ENCODE data around the gene CD81. TPM values are rescaled to one million over a fixed set of nuclear protein-coding genes. Genes with fewer than 3 reads are reported as not detected.
"Not testable (repeated sequence)": the region's sequence is repeated elsewhere in the genome, so short reads cannot be mapped to it uniquely, and the experiment has no call there.

The CD81 gene
- total RNA-seq, 1 experiment from 2014 or later = 134 TPM

DNA sequence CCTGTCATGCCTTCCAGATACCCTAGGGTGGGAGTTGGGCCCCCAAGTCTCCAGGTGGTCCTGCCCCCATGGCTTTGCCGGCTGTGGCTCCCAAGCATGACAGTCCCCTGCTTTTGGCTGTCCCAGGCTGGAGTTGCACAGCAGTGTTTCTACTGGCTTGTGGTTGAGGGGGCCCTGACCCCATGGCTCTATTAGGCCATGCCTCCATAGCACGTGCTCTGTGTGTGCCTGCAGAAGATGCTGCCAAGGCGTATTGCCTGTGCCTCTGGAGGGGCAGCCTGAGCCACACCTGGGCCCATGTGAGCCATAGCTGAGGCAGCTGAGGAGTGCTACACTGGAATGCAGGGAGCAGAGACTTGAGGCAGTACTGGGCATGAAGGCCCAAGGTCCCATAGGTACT is 25.4 kb upstream of the CD81 start:
- no peak for DNase-seq (ENCODE audit: low read depth)
- in situ Hi-C loops (cut with HindIII; ENCODE audit: low pct_unique_long_range_greater_than_20kb, low sequenced_read_pairs) = no loop called here

DNA sequence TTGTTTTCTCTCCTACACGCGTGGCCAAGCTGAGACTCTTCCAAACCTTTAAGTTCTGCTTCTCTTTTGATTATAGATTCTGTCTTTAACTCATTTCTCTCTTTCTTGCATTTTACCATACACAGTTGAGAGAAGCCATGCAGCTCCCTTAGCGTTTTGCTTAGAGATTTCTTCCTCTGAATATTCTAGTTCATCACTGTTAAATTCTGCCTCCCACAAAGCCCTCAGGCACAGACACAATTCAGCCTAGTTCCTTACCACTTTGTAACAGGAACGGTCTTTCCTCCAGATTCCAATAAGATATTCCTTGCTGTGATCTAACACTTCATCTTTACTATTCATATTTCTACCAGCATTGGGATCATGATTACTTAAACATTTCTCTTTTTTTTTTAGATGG is 24.7 kb upstream of the CD81 start:
- in situ Hi-C loops (cut with HindIII; ENCODE audit: low pct_unique_long_range_greater_than_20kb, low sequenced_read_pairs) = no loop called here
- DNase-seq (ENCODE audit: low read depth) = no peak

DNA sequence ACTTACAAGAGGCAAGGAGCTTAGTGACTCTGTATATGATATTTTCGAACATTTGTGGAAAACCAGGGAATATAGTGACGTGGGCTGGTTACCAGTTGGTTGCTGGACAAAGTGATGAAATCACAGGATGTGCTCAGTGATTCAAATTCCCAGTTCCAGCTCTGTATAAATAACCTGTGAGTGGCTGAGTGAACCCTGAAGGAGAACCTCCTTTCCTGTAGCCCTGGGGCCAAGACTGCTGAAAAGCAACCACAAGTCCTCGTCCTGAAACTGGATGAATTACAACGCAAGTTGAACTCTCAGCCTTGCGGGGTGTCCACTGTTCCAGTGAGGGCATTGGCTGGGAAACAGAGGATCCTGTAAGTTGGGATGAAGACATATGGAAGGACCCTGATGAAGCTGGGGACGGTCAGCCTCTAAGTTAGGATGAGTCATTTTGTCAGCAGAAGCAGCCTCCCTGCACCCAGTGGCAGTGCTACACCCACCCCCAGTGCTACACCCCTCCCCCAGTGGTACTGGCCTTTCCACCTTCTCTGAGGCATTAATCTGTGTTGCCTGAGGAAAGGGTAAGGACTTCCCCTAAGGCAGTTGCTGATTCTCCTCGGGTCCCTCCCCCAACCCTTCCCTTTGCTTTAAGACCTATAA is 22.0 kb upstream of the CD81 start:
- in situ Hi-C loops (cut with HindIII; ENCODE audit: low pct_unique_long_range_greater_than_20kb, low sequenced_read_pairs) = no loop called here
- no peak for DNase-seq (ENCODE audit: low read depth)

DNA sequence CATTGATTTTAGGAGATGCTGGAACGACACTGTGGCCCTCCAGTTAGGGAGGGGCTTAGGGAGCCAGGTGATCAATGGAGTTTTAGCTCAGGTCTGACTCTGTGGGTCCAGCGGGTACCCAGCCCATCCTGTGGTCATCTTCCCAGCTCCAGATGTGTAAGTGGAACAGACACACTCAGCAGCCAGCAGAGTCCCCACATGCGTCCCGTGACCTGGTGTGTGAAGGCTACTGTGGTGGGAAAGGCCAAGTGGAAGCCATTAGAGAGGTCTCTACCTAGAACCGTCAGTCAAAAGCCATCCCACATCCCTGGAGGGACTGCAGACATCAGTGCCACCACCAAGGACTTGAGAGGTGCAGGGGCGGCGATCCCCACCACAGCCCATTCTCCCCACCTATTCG is 19.9 kb upstream of the CD81 start:
- no peak for DNase-seq (ENCODE audit: low read depth)
- in situ Hi-C loops (cut with HindIII; ENCODE audit: low pct_unique_long_range_greater_than_20kb, low sequenced_read_pairs) = no loop called here

DNA sequence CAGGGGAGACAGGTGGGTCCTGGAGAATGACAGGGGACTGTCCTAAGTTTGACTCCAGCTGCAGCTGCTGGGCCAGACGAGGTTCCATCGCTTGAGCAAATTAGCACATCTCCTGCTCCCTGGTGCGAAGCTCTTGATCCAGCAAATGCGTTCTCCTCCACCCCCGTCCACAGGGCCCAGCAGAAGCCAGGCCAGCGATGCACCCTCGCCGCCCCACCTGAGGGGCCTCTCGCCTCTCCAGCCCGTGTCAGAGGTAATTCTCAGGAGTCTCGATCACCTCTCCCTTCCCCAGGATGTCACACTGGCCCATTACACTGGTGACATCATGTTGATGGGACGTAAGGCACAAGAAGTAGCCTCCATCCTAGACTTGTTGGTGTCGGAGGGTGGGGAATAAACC is 19.5 kb upstream of the CD81 start:
- DNase-seq (ENCODE audit: low read depth); in situ Hi-C loops (cut with HindIII; ENCODE audit: low pct_unique_long_range_greater_than_20kb, low sequenced_read_pairs): not testable (repeated sequence)

DNA sequence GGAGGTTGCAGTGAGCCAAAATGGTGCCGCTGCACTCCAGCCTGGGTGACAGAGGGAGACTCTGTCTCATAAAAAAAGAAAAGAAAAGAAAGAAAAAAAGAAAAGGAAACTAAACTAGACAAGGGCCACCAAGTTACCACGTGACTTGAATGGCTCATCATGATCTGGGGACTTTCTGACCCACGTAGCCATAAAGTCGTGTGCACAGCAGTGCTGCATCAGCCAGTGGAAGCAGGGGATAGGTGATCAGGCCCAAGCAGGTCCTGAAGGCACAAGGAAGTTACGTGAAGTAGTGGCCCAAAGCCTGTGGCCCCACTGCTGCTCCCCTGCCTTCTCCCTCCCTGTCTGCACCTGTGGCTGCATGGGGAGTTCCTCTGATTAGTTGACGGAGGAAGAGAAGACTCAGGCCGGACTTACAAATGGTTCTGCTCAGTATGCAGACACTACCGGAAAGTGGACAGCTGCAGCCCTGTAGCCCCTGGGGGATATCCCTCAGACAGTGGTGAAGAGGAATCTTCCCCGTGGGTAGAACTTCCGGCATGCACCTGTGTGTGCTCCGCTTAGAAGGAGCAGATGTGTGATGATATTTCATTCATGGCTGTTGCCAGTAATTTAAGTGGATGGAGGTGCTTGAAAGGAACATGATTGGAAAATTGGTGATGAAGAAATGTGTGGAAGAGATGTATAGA is 18.2 kb upstream of the CD81 start:
- in situ Hi-C loops (cut with HindIII; ENCODE audit: low pct_unique_long_range_greater_than_20kb, low sequenced_read_pairs) = no loop called here
- DNase-seq (ENCODE audit: low read depth) = no peak

DNA sequence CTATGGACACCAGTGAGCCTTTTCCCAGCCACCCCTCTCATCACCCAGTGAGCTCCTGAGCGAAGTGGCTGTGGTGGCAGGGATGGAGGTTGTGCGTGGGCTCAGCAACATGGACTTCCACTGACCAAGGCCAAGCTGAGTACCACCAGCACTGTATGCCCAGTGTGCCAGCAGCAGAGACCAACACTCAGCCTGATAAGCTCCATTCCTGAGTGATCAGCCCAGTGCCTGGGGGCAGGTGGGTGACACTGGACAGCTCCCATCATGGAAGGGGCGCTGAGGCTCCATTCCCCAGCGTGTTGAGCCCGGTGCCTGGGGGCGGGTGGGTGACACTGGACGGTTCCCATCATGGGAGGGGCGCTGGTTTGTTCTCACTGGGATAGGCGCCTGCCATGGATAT is 17.6 kb upstream of the CD81 start:
- in situ Hi-C loops (cut with HindIII; ENCODE audit: low pct_unique_long_range_greater_than_20kb, low sequenced_read_pairs) = no loop called here
- no peak for DNase-seq (ENCODE audit: low read depth)

DNA sequence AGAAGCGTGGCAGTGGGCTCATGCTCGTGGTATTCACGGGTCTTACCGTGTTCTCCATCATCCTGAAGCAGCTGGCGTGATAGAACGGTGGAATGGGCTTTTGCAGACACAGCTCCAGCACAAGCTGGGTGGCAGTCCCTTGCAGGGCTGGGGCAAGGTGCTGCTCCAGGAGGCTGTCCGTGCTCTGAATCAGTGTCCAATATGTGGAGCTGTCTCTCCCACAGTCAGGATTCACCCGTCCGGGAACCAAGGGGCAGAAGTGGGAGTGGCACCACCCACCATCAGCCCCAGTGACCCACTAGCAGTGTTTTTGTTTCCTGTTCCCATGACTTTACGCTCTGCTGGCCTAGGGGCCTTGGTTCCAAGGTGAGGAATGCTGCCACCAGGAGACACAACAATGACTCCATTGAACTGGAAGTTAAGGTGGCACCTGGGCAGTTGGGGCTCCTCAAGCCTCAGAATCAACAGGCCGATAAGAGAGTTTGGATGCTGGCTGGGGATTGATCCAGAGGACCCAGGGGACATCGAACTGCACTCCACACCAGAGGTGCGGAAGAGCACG is 16.9 kb upstream of the CD81 start:
- in situ Hi-C loops (cut with HindIII; ENCODE audit: low pct_unique_long_range_greater_than_20kb, low sequenced_read_pairs) = no loop called here
- peak; percentile 14 for DNase-seq (ENCODE audit: low read depth)

DNA sequence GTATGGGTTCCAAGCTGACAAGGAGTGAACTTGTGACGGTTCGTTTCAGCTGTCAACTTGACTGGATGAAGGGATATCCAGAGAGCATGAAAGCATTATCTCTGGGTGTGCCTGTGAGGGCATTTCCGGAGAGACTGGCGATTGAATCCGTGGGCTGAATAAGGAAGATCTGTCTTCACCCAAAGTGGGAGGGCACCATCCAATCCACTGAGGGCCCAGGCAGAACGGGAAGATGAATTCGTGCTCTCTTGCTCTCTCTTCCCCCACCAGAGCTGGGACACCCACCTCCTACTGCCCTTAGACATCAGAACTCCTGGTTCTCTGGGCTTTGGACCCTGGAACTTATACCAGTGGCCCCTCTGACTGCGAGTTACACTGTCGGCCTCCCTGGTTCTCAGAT is 15.5 kb upstream of the CD81 start:
- DNase-seq (ENCODE audit: low read depth) = no peak
- in situ Hi-C loops (cut with HindIII; ENCODE audit: low pct_unique_long_range_greater_than_20kb, low sequenced_read_pairs) = no loop called here

DNA sequence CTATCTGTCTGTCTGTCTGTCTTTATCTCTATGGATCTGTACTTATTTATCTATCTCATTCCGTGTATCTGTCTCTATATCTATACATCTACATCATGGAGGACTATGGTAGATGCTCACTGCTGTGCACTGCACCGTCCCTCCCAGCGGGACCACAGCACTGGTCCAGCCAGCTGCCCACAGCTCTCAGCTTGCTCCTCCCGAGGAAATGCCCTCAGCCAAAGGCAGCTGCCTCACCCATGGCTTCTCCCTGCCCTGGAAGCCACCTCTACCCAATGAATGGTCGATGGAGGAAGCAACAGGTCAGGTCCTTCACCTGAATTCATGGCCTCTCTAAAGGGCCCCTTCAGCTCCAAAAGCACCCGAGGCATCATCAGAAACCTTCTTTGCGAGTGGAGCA is 14.7 kb upstream of the CD81 start:
- no peak for DNase-seq (ENCODE audit: low read depth)
- in situ Hi-C loops (cut with HindIII; ENCODE audit: low pct_unique_long_range_greater_than_20kb, low sequenced_read_pairs) = no loop called here

DNA sequence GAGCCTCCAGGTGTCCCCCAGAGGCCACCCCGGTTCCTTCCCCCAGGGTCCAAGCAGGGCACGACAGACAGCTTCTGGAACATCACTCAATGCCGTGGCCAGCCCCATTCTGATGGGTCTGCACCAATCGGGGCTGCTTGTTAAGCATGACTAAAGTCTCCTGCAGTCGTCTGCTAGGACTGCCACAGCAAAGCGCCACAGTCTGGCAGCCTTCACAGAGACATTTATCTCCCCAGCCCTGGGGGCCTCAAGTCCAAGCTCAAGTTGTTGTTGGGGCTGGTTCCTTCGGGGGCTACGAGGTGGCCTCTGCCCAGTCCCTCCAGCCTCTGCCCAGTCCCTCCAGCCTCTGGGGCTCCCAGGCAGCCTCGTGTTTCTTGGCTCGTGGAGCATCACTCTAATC is 14.0 kb upstream of the CD81 start:
- in situ Hi-C loops (cut with HindIII; ENCODE audit: low pct_unique_long_range_greater_than_20kb, low sequenced_read_pairs) = no loop called here
- DNase-seq (ENCODE audit: low read depth) = no peak

DNA sequence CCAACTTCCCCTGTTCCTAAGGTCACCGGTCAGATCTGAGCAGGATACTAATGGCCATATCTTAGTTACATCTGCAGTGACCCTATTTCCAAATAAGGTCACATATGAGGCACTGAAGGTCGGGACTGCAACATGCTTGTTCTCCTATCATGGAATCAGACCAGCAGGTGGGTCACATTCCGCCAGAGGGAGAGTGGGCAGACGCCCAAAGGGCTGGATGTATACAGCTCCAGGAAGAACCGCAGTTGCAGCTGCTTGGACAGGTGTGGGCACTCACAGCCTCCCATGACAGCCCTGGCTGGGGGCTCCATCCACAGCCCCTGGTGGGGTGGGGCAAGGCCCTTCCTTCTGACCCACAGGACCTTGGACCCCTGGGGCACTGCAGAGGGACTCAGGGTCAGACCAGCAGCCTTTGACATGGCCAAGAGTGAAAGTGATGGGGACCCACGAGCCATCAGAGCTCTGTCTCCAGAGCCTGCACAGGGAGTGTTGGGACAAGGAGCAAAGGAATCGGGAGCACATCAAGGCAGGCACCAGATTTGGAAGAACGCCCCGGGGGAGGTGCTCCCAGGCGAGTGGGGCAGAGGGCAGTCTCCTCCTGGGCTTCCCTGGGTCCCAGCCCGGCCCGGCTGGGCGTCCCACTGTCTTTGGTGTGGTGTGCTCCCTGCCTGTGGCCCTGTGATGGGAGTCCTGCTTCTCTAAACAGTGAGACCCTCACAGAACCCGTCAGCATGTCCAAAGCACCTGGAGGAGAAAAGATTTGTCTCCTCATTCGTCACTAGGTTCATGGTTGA is 13.3 kb upstream of the CD81 start:
- DNase-seq (ENCODE audit: low read depth) = no peak
- in situ Hi-C loops (cut with HindIII; ENCODE audit: low pct_unique_long_range_greater_than_20kb, low sequenced_read_pairs) = no loop called here

DNA sequence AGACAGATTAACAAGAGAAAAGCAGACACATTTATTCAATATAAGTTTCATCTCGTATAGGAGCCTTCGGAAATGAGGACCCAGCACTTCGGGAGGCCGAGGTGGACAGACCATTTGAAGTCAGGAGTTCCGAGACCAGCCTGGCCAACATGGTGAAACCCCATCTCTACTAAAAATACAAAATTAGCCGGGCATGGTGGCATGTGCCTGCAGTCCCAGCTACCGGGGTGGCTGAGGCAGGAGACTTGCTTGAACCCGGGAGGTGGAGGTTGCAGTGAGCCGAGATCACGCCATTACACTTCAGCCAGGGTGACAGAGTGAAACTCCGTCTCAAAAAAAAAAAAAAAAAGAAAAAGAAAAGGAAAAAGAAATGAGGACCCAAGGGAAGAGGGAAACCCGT is 12.7 kb upstream of the CD81 start:
- DNase-seq (ENCODE audit: low read depth); in situ Hi-C loops (cut with HindIII; ENCODE audit: low pct_unique_long_range_greater_than_20kb, low sequenced_read_pairs): not testable (repeated sequence)

DNA sequence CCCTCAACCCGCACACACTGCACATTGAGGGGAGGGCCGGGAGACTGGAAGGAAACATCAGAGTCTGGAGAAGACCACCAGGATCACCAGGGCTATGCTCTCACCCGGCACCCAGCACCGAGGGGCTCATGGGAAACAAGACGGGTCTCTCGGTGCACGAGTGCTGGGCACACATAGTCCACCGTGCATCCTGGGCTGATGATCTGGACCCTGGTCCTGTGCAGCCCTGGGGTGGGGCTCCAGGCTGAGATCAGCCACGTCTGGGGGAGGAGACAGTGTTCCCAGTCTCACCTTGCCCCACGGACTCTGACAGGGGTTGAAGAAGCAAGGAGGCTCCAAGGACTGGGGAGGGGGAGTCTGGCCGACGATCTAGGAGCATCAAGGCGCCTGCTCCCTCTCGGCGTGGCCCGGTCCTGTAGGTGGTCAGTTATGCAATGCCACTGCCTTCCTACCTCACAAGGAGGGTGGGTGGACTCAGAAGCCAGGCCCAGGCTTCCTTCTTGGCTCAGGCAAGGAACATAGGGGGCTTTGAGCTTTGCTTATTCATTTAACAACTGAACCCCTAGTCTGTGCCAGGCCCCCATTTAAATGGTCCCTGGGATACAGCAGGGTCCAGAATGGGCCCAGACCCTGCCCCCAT is 11.4 kb upstream of the CD81 start:
- no peak for DNase-seq (ENCODE audit: low read depth)
- in situ Hi-C loops (cut with HindIII; ENCODE audit: low pct_unique_long_range_greater_than_20kb, low sequenced_read_pairs) = no loop called here

DNA sequence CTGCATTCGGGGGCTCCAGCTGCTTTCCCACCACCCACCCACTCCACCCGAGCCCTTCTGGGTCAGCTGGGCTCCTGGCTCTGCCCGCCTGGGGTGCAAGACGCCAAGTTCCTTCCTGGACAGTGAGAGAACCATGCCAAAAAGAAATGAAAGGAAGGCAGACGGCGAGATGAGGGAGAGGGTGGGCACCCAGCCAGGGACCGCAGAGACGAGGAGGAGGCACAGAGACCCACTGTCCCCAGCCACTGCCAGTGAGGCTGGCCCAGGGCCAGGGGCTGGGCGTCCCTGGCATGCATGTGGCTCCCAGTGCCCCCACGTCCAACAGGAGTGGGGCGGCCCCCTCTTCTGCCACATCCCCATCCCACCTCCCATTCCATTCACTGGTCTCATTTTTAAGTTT is 10.8 kb upstream of the CD81 start:
- DNase-seq (ENCODE audit: low read depth) = no peak
- in situ Hi-C loops (cut with HindIII; ENCODE audit: low pct_unique_long_range_greater_than_20kb, low sequenced_read_pairs) = no loop called here

DNA sequence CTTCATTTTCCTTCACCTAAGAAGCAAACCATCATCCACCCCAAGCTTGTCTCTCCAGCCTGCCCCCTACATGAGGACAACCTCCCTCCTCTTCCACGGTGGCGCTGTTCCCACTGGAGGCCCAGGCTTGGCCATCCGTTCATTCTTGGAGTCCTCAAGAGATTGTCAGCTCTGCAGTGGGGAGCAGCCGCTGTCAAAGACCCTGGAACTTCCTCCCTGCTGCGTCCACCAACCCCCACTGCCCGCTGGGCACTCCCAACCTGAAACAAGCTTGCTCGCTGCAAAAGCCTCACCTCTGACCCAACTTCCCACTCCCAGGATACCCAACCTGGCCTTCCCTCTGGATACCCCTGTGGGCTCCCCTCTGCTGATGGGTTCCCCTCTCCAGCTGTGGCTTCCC is 10.4 kb upstream of the CD81 start:
- DNase-seq (ENCODE audit: low read depth) = no peak
- in situ Hi-C loops (cut with HindIII; ENCODE audit: low pct_unique_long_range_greater_than_20kb, low sequenced_read_pairs) = no loop called here

DNA sequence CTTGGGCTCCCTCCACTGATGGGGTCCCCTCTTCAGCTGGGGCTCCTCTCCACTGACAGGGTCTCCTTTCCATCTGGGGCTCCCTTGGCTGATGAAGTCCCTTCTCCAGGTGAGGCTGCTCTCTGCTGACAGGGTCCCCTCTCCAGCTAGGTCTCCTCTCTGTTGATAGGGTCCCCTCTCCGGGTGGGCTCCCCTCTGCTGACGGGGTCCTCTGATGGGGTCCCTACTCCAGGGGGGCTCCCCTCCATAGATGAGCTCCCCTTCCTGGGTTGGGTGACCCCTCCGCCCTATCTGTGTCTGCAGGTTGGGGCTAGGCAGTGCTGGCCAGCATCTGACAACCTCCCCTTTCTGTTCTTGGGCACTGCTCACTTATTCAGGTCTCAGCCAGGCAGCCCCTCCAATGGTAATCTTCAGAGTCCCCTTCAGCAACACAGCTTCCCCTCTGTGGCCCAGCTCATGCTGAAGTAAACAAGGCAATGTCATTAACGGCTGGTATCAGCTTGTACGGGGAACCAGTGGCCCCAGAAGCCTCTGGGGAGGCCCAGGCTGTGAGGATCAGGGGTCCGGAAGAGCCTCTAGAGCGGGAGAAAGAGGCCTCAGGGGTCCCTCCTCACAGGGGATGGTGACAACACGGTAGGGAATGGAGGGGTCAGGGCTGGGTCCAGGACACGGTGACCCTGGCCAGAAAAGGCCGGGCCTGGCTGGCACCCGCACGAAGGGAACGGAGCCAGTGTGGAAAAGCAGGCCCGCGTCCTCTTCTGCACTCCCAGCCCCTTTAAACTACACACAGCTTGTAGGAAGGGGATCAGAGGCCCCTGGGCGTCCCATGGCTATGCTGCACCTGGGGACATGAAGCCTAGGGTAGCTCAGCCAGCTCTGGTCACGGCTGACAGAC is 9.6 kb upstream of the CD81 start:
- no peak for DNase-seq (ENCODE audit: low read depth)
- in situ Hi-C loops (cut with HindIII; ENCODE audit: low pct_unique_long_range_greater_than_20kb, low sequenced_read_pairs) = no loop called here
